ENCODE measurements around the gene EMILIN2. TPM values are rescaled to one million over a fixed set of nuclear protein-coding genes. Genes with fewer than 3 reads are reported as not detected.

Gene EMILIN2
- total and polyA plus RNA-seq, 4 donors: 0.58 to 4.6 (median 1.8) TPM

DNA sequence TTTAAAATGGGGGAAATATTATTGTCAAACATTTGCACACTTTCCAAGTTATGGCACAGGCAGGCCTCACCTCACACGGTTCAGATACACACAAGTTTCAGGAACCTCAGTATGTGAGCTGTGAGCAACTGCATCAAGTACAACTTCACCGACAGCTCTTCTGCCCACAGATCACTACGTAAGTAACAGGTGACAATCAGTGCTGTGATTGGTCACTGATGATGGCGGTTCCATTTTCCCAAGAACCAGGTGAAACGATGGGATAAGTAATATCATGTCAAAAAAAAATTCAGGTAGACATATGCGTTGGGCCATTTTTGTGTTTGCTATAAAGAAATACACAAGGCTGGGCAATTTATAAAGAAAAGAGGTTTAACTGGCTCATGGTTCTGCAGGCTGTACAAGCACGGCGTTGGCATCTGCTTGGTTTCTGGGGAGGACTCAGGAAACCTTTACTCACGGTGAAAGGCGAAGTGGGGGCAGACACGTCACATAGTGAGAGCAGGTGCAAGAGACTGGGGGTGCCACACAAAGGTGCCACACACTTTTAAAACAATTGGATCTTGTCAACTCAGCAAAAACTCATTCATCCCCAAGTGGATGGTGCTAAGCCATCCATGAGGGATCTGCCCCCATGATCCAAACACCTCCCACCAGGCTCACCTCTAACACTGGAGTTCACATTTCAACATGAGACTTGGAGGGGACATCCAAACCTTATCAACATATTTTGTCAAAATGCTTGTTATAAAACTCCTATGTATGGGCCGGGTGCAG, 108.3 kb downstream of the EMILIN2 start (continued):
- TF ChIP-seq RAD21 (IDR thresholded peaks at IDR 0.05) (no peak), NR2F2 (IDR thresholded peaks at IDR 0.05) (no peak), HNF4G (IDR thresholded peaks at IDR 0.05) (no peak)
- TF ChIP-seq, protein P1, sequence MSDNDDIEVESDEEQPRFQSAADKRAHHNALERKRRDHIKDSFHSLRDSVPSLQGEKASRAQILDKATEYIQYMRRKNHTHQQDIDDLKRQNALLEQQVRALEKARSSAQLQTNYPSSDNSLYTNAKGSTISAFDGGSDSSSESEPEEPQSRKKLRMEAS (IDR thresholded peaks at IDR 0.05): no peak

DNA sequence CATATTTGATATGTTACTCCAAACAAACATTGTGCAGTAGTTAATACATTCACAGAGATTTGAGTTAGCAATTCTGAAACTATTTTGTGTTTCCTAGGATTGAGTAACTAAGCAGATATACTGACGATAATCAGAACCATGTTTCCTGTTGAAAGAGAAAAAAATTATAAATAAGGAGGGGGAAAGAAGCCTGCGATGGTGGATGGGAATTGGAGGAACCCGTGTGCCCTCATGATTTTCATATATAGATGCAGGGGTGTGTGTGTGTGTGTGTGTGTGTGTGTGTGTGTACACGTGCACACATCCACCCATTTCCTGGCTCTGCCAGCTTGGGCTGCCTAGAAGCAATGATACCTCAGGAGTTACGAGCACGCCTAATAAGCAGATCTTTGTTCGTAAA, 109.2 kb downstream of the EMILIN2 start:
- Histone ChIP-seq H3K27ac (ENCODE audit: low read depth in 1 of 2, low read length in 2 of 2) (peak overlapping the region in 1 of 2 donors; percentile 6), H3K9ac (ENCODE audit: low read depth in 1 of 2, low read length in 2 of 2) (no peak overlapping the region)

DNA sequence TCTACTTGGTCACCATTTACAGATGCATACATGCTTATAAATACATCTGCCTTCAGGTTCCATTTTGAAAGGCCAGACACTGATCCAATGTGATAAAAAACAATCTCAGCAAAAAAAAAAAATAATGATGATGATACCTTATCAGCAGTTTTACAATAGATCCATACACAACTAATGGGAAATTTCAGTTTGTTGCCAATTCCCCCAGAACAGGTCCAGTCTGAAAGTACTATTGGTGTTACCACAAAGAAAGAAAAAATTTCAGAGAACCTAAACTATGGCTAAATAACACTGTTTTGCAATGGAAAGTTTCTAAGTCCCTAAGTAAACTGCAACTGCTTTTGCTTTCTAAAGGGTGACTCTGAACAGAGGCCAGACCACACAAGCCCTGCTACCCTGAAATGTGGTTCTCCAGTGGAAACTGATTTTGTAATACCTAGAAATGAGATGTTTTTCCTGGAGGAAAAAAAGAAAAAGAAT, 112.1 kb downstream of the EMILIN2 start:
- H3K9ac ChIP-seq (ENCODE audit: low read depth in 1 of 2, low read length in 2 of 2): peak overlapping the region in 1 of 2 donors; percentile 1
- H3K9me3 ChIP-seq (ENCODE audit: control insufficient read depth in 4 of 4, low read length in 3 of 4): no peaks in the 10 kb centered on the region
- H3K4me3 ChIP-seq (ENCODE audit: low read depth in 1 of 3, low read length in 3 of 3): no peak overlapping the region
- peaks cover 2 to 64% (median 50%) of the 10 kb centered on the region in 4 donors for H3K4me1 ChIP-seq (ENCODE audit: control insufficient read depth in 4 of 4, insufficient read depth in 4 of 4, low read length in 3 of 4)
- peaks cover 0 to 51% (median 29%) of the 10 kb centered on the region in 4 donors for H3K36me3 ChIP-seq (ENCODE audit: control insufficient read depth in 4 of 4, insufficient read depth in 3 of 4, low read depth in 1 of 4, low read length in 3 of 4)
- DNase-seq (ENCODE audit: low spot score): no peak
- H3K27me3 ChIP-seq (ENCODE audit: control insufficient read depth in 4 of 4, insufficient read depth in 4 of 4, low read length in 3 of 4): no peaks in the 10 kb centered on the region
- peak overlapping the region; percentile 17 to 73 for H3K27ac ChIP-seq (ENCODE audit: low read depth in 1 of 2, low read length in 2 of 2)
- TF ChIP-seq, protein P1 (IDR thresholded peaks at IDR 0.05): peak; percentile 88
- TF ChIP-seq HNF4G (IDR thresholded peaks at IDR 0.05) (peak; percentile 51), NR2F2 (IDR thresholded peaks at IDR 0.05) (no peak), FOXA2 (IDR thresholded peaks at IDR 0.05) (peak; percentile 89), EGR1 (IDR thresholded peaks at IDR 0.05; ENCODE audit: low read depth in 2 of 2) (peak; percentile 71 to 95), FOXA1 (IDR thresholded peaks at IDR 0.05) (peak; percentile 89), RAD21 (IDR thresholded peaks at IDR 0.05) (peak; percentile 49 to 51), RXRA (IDR thresholded peaks at IDR 0.05) (peak; percentile 75 to 89), YY1 (IDR thresholded peaks at IDR 0.05) (peak; percentile 78), GABPA (IDR thresholded peaks at IDR 0.05 in 1 of 2, conservative IDR thresholded peaks at IDR 0.05 in 1 of 2) (no peak), HNF4A (conservative IDR thresholded peaks at IDR 0.05) (peak; percentile 79 to 84), SP1 (IDR thresholded peaks at IDR 0.05) (peak; percentile 81), TAF1 (conservative IDR thresholded peaks at IDR 0.05) (peak; percentile 58), JUND (IDR thresholded peaks at IDR 0.05) (peak in 1 of 2 donors; percentile 78)
- TF ChIP-seq, protein P2, sequence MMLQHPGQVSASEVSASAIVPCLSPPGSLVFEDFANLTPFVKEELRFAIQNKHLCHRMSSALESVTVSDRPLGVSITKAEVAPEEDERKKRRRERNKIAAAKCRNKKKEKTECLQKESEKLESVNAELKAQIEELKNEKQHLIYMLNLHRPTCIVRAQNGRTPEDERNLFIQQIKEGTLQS (IDR thresholded peaks at IDR 0.05): peak; percentile 51
- TF ChIP-seq, protein P3, sequence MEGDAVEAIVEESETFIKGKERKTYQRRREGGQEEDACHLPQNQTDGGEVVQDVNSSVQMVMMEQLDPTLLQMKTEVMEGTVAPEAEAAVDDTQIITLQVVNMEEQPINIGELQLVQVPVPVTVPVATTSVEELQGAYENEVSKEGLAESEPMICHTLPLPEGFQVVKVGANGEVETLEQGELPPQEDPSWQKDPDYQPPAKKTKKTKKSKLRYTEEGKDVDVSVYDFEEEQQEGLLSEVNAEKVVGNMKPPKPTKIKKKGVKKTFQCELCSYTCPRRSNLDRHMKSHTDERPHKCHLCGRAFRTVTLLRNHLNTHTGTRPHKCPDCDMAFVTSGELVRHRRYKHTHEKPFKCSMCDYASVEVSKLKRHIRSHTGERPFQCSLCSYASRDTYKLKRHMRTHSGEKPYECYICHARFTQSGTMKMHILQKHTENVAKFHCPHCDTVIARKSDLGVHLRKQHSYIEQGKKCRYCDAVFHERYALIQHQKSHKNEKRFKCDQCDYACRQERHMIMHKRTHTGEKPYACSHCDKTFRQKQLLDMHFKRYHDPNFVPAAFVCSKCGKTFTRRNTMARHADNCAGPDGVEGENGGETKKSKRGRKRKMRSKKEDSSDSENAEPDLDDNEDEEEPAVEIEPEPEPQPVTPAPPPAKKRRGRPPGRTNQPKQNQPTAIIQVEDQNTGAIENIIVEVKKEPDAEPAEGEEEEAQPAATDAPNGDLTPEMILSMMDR (IDR thresholded peaks at IDR 0.05; ENCODE audit: low read depth, low read length, missing input control): no peak
- TF ChIP-seq, protein P4, sequence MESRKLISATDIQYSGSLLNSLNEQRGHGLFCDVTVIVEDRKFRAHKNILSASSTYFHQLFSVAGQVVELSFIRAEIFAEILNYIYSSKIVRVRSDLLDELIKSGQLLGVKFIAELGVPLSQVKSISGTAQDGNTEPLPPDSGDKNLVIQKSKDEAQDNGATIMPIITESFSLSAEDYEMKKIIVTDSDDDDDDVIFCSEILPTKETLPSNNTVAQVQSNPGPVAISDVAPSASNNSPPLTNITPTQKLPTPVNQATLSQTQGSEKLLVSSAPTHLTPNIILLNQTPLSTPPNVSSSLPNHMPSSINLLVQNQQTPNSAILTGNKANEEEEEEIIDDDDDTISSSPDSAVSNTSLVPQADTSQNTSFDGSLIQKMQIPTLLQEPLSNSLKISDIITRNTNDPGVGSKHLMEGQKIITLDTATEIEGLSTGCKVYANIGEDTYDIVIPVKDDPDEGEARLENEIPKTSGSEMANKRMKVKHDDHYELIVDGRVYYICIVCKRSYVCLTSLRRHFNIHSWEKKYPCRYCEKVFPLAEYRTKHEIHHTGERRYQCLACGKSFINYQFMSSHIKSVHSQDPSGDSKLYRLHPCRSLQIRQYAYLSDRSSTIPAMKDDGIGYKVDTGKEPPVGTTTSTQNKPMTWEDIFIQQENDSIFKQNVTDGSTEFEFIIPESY (IDR thresholded peaks at IDR 0.05): peak; percentile 68

More for the DNA sequence above, 109.2 kb downstream of the EMILIN2 start:
- H3K27me3 ChIP-seq (ENCODE audit: control insufficient read depth in 4 of 4, insufficient read depth in 4 of 4, low read length in 3 of 4): no peaks in the 10 kb centered on the region
- H3K36me3 ChIP-seq (ENCODE audit: control insufficient read depth in 4 of 4, insufficient read depth in 3 of 4, low read depth in 1 of 4, low read length in 3 of 4): peaks cover 1 to 73% (median 52%) of the 10 kb centered on the region in 4 donors
- TF ChIP-seq, protein P3 (IDR thresholded peaks at IDR 0.05; ENCODE audit: low read depth, low read length, missing input control): no peak
- TF ChIP-seq RXRA (IDR thresholded peaks at IDR 0.05) (no peak), YY1 (IDR thresholded peaks at IDR 0.05) (no peak), FOXA1 (IDR thresholded peaks at IDR 0.05) (no peak), HNF4A (conservative IDR thresholded peaks at IDR 0.05) (no peak), GABPA (IDR thresholded peaks at IDR 0.05 in 1 of 2, conservative IDR thresholded peaks at IDR 0.05 in 1 of 2) (no peak)
- TF ChIP-seq, protein P2 (IDR thresholded peaks at IDR 0.05): no peak
- TF ChIP-seq, protein P1 (IDR thresholded peaks at IDR 0.05): no peak
- H3K4me1 ChIP-seq (ENCODE audit: control insufficient read depth in 4 of 4, insufficient read depth in 4 of 4, low read length in 3 of 4): peaks cover 0 to 48% (median 35%) of the 10 kb centered on the region in 4 donors
- no peaks in the 10 kb centered on the region for H3K9me3 ChIP-seq (ENCODE audit: control insufficient read depth in 4 of 4, low read length in 3 of 4)
- no peak for DNase-seq (ENCODE audit: low spot score)
- no peak overlapping the region for H3K4me3 ChIP-seq (ENCODE audit: low read depth in 1 of 3, low read length in 3 of 3)
- 73% methylated on average over 7 of the region's 7 CpGs for WGBS
